DND-41 (cell line): ENCODE results near the gene ACADS.

Experiments used
- ATAC-seq: fragments of 200-7000 bp; cut with Tn5 transposase; 3 replicates; pipeline ENCODE4 v1.9.1; 2021; ENCODE audit warnings: low read depth; ENCODE audit not compliant: insufficient read depth
- DNase-seq: peaks from one replicate; pipeline ENCODE4 v3.0.0-alpha.2; 2020
- H2AFZ ChIP-seq: 2 replicates; pipeline ENCODE4 v1.6.0; 2012; ENCODE audit warnings: low read depth, low read length
- H3K27ac ChIP-seq: 2 replicates; pipeline ENCODE4 v1.5.1; 2012; ENCODE audit warnings: low read length, inconsistent platforms
- H3K27me3 ChIP-seq: fragments of 200-600 bp; sonication (generic); 2 replicates; pipeline ENCODE4 v1.6.0; 2012; ENCODE audit warnings: low read length, mild to moderate bottlenecking, inconsistent platforms; ENCODE audit not compliant: insufficient read depth, poor library complexity
- H3K36me3 ChIP-seq: 2 replicates; pipeline ENCODE4 v1.5.1; 2012; ENCODE audit warnings: low read length, inconsistent platforms; ENCODE audit not compliant: insufficient read depth
- H3K4me1 ChIP-seq: 2 replicates; pipeline ENCODE4 v1.5.1; 2012; ENCODE audit warnings: mild to moderate bottlenecking, low read length; ENCODE audit not compliant: insufficient read depth
- H3K4me2 ChIP-seq: 2 replicates; pipeline ENCODE4 v1.6.0; 2012; ENCODE audit warnings: mild to moderate bottlenecking, moderate library complexity, low read length, inconsistent platforms; ENCODE audit not compliant: insufficient read depth
- H3K4me3 ChIP-seq, 2 experiments: fragments of 200-600 bp in 1 of 2; shearing (Covaris generic) in 1 of 2; 2 replicates each; pipeline ENCODE4 v1.5.1; 2012 to 2016; ENCODE audit warnings: inconsistent platforms in 2 of 2, low read length in 2 of 2, mild to moderate bottlenecking in 2 of 2, low read depth in 1 of 2, moderate library complexity in 1 of 2
- H3K79me2 ChIP-seq: 2 replicates; pipeline ENCODE4 v1.6.0; 2012; ENCODE audit warnings: low read length, inconsistent platforms; ENCODE audit not compliant: insufficient read depth
- H3K9ac ChIP-seq: 2 replicates; pipeline ENCODE4 v1.6.0; 2012; ENCODE audit warnings: low read depth, mild to moderate bottlenecking, inconsistent platforms, low read length, moderate library complexity
- H3K9me3 ChIP-seq: 2 replicates; pipeline ENCODE4 v1.5.1; 2012; ENCODE audit warnings: low read length, moderate library complexity, mild to moderate bottlenecking, inconsistent platforms; ENCODE audit not compliant: insufficient read depth, severe bottlenecking
- H4K20me1 ChIP-seq: 2 replicates; pipeline ENCODE4 v1.6.0; 2012; ENCODE audit warnings: low read length; ENCODE audit not compliant: insufficient read depth
- CTCF ChIP-seq: IDR thresholded peaks from 2 replicates; pipeline ENCODE4 v1.5.1; 2012; ENCODE audit warnings: borderline replicate concordance, low read length, moderate library complexity, mild to moderate bottlenecking; ENCODE audit not compliant: poor library complexity, severe bottlenecking; ENCODE audit errors: extremely low read depth
- EZH2 ChIP-seq: IDR thresholded peaks from 3 replicates; pipeline ENCODE4 v1.6.1; 2012; ENCODE audit warnings: borderline replicate concordance, low read depth, mild to moderate bottlenecking, moderate library complexity, low read length, inconsistent platforms; ENCODE audit not compliant: severe bottlenecking

Gene ACADS

GRCh38 chr12:120686151-120686689 is 39.4 kb upstream of the ACADS start:
- DNase-seq: peak; percentile 97

GRCh38 chr12:120686690-120687577 is 38.7 kb upstream of the ACADS start, which contains the start of gene MLEC:
Gene MLEC (plus strand): TSS chr12:120687149. CDS start chr12:120687297, 148 bp downstream.
- Histone ChIP-seq H3K9ac (peak within 1 kb of the TSS; percentile 95), H3K4me2 (peak within 1 kb of the TSS; percentile 85), H3K27ac (peak within 1 kb of the TSS; percentile 98), H3K4me3 (peak within 1 kb of the TSS; percentile 79 to 90), H3K27me3 (no peaks in the 10 kb centered on the region), H3K36me3 (peaks cover 13% of the 10 kb centered on the region), H4K20me1 (peaks cover 43% of the 10 kb centered on the region; the same call in 1 of the 2 replicates), H3K79me2 (peaks cover 50% of the 10 kb centered on the region), H3K4me1 (peaks cover 46% of the 10 kb centered on the region), H2AFZ (peak within 1 kb of the TSS; percentile 79), H3K9me3 (no peaks in the 10 kb centered on the region)
- TF ChIP-seq EZH2 (no peak), CTCF (peak; percentile 41)
- DNase-seq: peak; percentile 100
- ATAC-seq: peak; percentile 83

More at GRCh38 chr12:120686151-120686689, 39.4 kb upstream of the ACADS start:
- peak; percentile 81 for ATAC-seq
- TF ChIP-seq EZH2: no peak
- no peak for TF ChIP-seq CTCF
- peak overlapping the region; percentile 78 for H3K4me2 ChIP-seq
- H3K27me3 ChIP-seq: no peaks in the 10 kb centered on the region
- H2AFZ ChIP-seq: peak overlapping the region; percentile 79
- peaks cover 10% of the 10 kb centered on the region for H3K36me3 ChIP-seq
- H3K27ac ChIP-seq: peak overlapping the region; percentile 98
- H4K20me1 ChIP-seq: peaks cover 37% of the 10 kb centered on the region; the same call in 1 of the 2 replicates
- peaks cover 43% of the 10 kb centered on the region for H3K4me1 ChIP-seq
- H3K4me3 ChIP-seq: peak overlapping the region; percentile 22 to 71; a peak in 3 of 4 replicates
- H3K79me2 ChIP-seq: peaks cover 43% of the 10 kb centered on the region
- peak overlapping the region; percentile 75 for H3K9ac ChIP-seq
- H3K9me3 ChIP-seq: no peaks in the 10 kb centered on the region

GRCh38 chr12:120687578-120688289 is 37.9 kb upstream of the ACADS start:
- Histone ChIP-seq H3K4me1 (peaks cover 46% of the 10 kb centered on the region), H3K79me2 (peaks cover 58% of the 10 kb centered on the region), H3K9ac (peak overlapping the region; percentile 95), H3K27ac (peak overlapping the region; percentile 77), H3K4me2 (peak overlapping the region; percentile 85), H2AFZ (peak overlapping the region; percentile 79), H4K20me1 (peaks cover 48% of the 10 kb centered on the region; the same call in 1 of the 2 replicates), H3K9me3 (no peaks in the 10 kb centered on the region), H3K4me3 (peak overlapping the region; percentile 79 to 90), H3K36me3 (peaks cover 14% of the 10 kb centered on the region), H3K27me3 (no peaks in the 10 kb centered on the region)
- ATAC-seq (no peak), DNase-seq (peak; percentile 46)
- TF ChIP-seq CTCF (peak; percentile 5), EZH2 (no peak)
